ENCODE results near the gene DKC1.

The DKC1 gene

GRCh38 chrX:154797006-154797405 is 34.3 kb downstream of the DKC1 start:
- TF ChIP-seq, protein P1, sequence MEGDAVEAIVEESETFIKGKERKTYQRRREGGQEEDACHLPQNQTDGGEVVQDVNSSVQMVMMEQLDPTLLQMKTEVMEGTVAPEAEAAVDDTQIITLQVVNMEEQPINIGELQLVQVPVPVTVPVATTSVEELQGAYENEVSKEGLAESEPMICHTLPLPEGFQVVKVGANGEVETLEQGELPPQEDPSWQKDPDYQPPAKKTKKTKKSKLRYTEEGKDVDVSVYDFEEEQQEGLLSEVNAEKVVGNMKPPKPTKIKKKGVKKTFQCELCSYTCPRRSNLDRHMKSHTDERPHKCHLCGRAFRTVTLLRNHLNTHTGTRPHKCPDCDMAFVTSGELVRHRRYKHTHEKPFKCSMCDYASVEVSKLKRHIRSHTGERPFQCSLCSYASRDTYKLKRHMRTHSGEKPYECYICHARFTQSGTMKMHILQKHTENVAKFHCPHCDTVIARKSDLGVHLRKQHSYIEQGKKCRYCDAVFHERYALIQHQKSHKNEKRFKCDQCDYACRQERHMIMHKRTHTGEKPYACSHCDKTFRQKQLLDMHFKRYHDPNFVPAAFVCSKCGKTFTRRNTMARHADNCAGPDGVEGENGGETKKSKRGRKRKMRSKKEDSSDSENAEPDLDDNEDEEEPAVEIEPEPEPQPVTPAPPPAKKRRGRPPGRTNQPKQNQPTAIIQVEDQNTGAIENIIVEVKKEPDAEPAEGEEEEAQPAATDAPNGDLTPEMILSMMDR (IDR thresholded peaks at IDR 0.05; ENCODE audit: insufficient read depth, low read depth, low read length, missing control alignments) = no peak
- no peak overlapping the region for H3K4me3 ChIP-seq (ENCODE audit: low read length)
- no peak for DNase-seq (ENCODE audit: low read depth)

DNA sequence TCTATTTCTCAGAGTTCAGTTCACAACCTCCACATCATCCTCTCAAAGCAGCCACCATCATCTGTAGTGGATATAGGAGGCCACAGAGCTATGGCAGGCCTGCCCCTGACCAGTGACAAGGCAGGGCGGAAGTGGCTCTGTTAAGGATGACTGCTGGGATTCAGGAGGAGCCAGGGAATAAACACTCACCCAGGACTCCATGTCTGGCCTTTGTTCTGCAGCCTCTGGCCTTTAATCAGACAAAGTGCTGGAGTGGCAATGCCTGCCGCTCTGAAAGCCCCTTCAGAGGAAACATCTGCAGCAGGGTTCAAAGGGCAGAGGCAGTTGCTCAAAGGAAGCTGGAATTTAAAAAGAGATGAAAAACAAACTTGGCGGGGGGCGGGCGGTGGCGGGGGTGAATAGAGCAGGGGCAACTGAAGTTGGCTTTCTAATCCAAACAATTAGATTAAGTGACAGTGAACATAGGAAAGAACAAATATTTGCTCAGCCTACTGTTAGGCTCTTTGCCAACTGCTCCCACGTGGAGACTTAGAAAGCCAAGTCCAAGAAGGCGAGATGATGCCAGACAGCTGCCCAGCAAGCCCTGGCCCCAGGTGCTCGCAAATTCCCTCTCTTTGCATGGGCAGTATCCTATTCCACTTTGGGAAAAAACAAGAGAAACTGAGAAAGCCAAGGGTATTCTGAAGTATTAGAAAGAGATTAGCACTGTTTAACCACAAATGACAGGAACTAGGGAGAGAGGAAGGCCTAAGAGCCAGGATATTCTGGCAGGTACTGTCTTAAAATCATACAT is 37.1 kb downstream of the DKC1 start:
- no peak for DNase-seq (ENCODE audit: low read depth)
- H3K4me3 ChIP-seq (ENCODE audit: low read length) = no peak overlapping the region
- TF ChIP-seq, protein P1 (IDR thresholded peaks at IDR 0.05; ENCODE audit: insufficient read depth, low read depth, low read length, missing control alignments) = no peak

GRCh38 chrX:154800478-154801210 is 38.0 kb downstream of the DKC1 start:
- DNase-seq (ENCODE audit: low read depth) = no peak
- TF ChIP-seq, protein P1 (IDR thresholded peaks at IDR 0.05; ENCODE audit: insufficient read depth, low read depth, low read length, missing control alignments) = no peak
- H3K4me3 ChIP-seq (ENCODE audit: low read length) = no peak overlapping the region

DNA sequence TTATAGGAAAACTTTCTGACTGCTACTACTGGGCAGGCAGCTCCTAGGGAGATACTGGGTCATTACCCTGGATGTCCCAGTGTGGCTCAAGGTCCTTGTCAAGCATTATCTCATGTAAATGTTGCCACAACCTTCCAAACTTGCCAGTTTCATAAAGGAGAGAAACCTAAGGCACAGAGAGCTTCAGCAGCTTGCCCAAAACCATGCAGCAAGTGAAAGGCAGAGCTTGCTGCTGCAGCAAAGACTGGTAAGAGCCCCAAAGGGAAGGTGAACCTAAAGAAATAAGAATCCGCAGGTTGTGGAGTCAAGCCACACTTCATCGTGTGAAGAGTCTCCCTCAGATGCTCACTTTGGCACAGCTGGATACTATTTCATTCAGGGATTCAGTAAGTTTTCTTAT is 40.3 kb downstream of the DKC1 start:
- DNase-seq (ENCODE audit: low read depth) = no peak
- TF ChIP-seq, protein P1 (IDR thresholded peaks at IDR 0.05; ENCODE audit: insufficient read depth, low read depth, low read length, missing control alignments) = no peak
- no peak overlapping the region for H3K4me3 ChIP-seq (ENCODE audit: low read length)

DNA sequence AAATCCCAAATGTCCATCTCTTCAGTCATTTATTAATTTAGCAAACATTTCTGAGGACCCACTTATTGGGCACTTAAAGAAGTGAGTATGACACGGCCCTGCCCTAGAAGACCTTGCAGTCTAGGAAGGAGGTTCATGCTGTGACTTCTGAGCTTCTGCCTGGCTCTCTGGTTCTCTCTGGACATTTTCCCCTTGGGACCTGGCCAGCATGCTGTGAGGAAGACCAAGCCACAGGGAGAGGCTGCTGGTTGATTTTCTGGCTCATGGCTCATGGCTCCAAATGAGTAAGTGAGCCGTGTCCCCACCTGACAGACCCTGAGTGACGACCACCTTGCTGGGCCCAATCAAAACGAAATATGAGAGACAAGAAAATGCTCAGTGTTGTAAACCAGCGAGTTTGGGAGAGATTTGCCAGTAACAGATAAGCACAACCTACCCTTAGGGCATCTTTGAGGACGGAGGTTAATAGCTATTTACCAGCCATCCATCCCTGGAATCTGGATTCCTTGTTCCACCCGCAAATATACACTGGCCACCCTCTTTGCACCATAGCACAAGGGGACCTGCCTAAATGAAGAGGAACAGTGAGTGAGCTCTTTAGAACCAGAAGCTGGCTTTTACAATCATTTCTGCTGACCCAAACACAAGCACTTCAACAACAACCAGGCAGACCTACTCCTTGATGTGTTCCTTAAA is 41.7 kb downstream of the DKC1 start:
- DNase-seq (ENCODE audit: low read depth) = no peak
- TF ChIP-seq, protein P1 (IDR thresholded peaks at IDR 0.05; ENCODE audit: insufficient read depth, low read depth, low read length, missing control alignments) = no peak
- peak overlapping the region; percentile 43 for H3K4me3 ChIP-seq (ENCODE audit: low read length)

DNA sequence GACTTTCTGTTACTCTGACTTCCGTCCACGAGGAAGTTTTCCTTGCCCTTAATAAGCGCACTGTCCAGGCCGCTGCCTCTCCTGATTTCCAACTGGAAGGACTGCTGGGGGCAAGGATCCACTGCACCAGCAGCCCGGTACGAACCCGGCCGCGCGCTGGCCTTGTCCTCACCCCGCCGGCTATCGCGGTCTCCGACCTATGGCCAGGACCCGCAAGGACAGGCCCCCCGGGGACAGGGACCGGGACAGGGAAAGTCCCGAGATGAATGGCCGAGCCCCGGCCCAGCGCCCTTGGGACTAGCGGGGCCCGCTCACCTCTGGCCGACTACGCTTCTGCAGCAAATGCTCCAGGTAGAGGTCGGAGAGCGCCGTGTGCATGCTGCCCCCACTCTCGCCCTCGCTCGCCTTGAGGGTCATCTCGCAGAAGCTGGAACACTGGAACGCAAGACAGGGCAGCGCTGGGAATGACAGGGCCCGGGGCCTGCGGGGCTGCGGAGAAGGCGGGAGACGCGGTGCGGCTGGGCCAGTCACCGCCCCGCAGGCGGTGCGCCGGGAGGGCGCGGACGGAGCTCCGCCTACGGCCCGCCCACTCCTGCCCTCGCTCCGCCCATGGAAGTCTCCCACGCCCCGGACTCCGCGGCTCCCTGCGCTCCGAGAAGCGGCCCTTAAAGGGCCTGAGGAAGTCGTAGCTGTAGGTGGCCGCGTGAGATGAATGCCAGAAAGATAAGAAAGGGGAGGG is 42.5 kb downstream of the DKC1 start, which contains the start of gene MPP1:
MPP1 (minus strand) TSS at position 529 of the 739 bp plus-strand sequence; CDS start at position 417, 112 bp downstream.
- H3K4me3 ChIP-seq (ENCODE audit: low read length) = peak within 1 kb of the TSS; percentile 43
- TF ChIP-seq, protein P1 (IDR thresholded peaks at IDR 0.05; ENCODE audit: insufficient read depth, low read depth, low read length, missing control alignments) = no peak
- peak; percentile 76 for DNase-seq (ENCODE audit: low read depth)
